Breast epithelium (tissue), 4 donors: Measurements from ENCODE around the gene MYO1G. TPM values are rescaled to one million over a fixed set of nuclear protein-coding genes. Genes with fewer than 3 reads are reported as not detected.

Source experiments
- DNase-seq, 2 donors: peaks; one replicate each; pipeline ENCODE4 v3.0.0-alpha.2; 2019; ENCODE audit warnings: low spot score in 2 of 2
- H3K27ac ChIP-seq, 2 donors: fragments of 200-600 bp; sonication (generic) in 1 of 2; one replicate each; pipeline ENCODE4 v1.5.1; 2016 to 2019; ENCODE audit warnings: mild to moderate bottlenecking in 1 of 2
- H3K27me3 ChIP-seq, 2 donors: fragments of 200-600 bp; sonication (generic) in 1 of 2; one replicate each; pipeline versions ENCODE4 v1.5.1 to v1.6.0; 2017 to 2019; ENCODE audit warnings: control low read depth in 1 of 2, mild to moderate bottlenecking in 1 of 2
- H3K36me3 ChIP-seq: fragments of 200-600 bp; one replicate; pipeline ENCODE4 v1.5.1; 2019
- H3K4me1 ChIP-seq, 2 donors: fragments of 200-600 bp; sonication (generic); one replicate each; pipeline ENCODE4 v1.5.1; 2016 to 2019; ENCODE audit warnings: control low read depth in 1 of 2
- H3K4me3 ChIP-seq, 3 donors: fragments of 200-600 bp; sonication (generic); 1 replicate in 2 of 3; 2 replicates in 1 of 3; pipeline ENCODE4 v1.5.1; 2016 to 2019; ENCODE audit warnings: mild to moderate bottlenecking in 3 of 3, moderate library complexity in 2 of 3
- H3K9me3 ChIP-seq, 2 donors: fragments of 200-600 bp; sonication (generic) in 1 of 2; one replicate each; pipeline ENCODE4 v1.5.1; 2016 to 2019; ENCODE audit warnings: control low read depth in 1 of 2
- CTCF ChIP-seq, 3 donors: fragments of 450-650 bp; IDR thresholded peaks; one replicate each; pipeline ENCODE4 v1.5.1; 2016 to 2017; ENCODE audit warnings: antibody characterized with exemption in 3 of 3, mild to moderate bottlenecking in 3 of 3, moderate library complexity in 3 of 3
- POLR2A ChIP-seq: fragments of 450-650 bp; IDR thresholded peaks from one replicate; pipeline ENCODE4 v1.6.1; 2016; ENCODE audit warnings: antibody characterized with exemption, mild to moderate bottlenecking, moderate library complexity
- POLR2AphosphoS5 ChIP-seq, 3 donors: sonication (generic); formaldehyde crosslinking; IDR thresholded peaks; one replicate each; pipeline ENCODE4 v1.6.1; 2017; ENCODE audit warnings: antibody characterized with exemption in 3 of 3
- intact Hi-C: fragments of 100-400 bp; cut with DNase I; formaldehyde crosslinking; loops from one replicate; pipeline ENCODE4 v1.15.1; 2023; ENCODE audit warnings: low total_unique reads
- total RNA-seq, 3 donors: library from RNA; depleted of rRNA; stranded (reverse); fragments of >200 nt; gene quantifications; one replicate each; pipeline ENCODE4 v1.1.0, GENCODE V29; 2016

The MYO1G gene
- total RNA-seq, 3 donors from 2014 or later, result 2.0 to 2.9 (median 2.2) TPM

DNA sequence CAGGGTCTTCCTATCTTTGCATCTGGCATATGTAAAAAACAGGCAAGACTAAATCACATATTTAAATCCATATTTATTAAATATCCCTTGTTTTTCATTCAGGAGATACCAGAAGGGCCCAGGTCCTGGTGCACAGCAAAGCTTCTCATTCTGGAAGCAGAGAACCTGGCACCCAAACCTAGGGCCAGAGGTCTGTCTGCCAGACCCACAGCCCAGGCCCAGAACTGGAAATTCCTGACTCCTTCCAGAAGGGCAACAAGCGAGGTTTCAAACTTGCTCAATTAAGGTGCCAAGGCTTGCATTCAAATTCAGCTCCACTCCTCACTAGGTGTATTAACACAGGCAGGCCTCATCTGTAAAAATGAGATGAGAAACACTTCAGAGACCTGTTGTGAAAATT is 4.2 kb upstream of the MYO1G start:
- intact Hi-C loops, result loop anchor here (2.0 to 10.0 kb wide), 2 partner anchors 30 to 388 kb away; no protein-coding TSS in a partner anchor
- no peak for TF ChIP-seq POLR2AphosphoS5 (IDR thresholded peaks at IDR 0.05)
- no peak for TF ChIP-seq POLR2A
- no peak for TF ChIP-seq CTCF (IDR thresholded peaks at IDR 0.05)
- peaks cover 18% of the 10 kb centered on the region for H3K36me3 ChIP-seq
- no peak for DNase-seq
- no peaks in the 10 kb centered on the region for H3K27me3 ChIP-seq
- no peaks in the 10 kb centered on the region for H3K9me3 ChIP-seq
- peaks cover 0 to 6% of the 10 kb centered on the region in 2 donors for H3K4me1 ChIP-seq
- no peak overlapping the region for H3K27ac ChIP-seq
- H3K4me3 ChIP-seq, result no peak overlapping the region

DNA sequence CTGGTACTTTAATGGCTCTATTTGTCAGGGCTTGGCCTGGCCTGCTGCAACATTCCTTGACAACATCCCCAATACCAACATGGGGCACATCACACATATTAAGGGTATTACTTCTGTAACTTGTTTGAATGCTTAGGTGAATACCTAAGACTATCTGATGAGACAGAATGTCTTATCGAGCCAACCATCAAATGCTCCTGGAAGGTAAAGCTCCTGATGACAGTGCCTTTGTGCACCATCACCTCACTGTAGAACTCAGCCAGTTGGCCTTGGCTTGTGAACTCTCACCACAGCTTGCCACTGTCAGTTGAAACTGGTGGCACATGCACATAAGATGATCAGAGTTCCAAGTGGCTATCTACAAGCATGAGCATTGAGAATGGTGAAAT is 3.7 kb upstream of the MYO1G start:
- Histone ChIP-seq H3K27ac (no peak overlapping the region), H3K9me3 (no peaks in the 10 kb centered on the region), H3K27me3 (no peaks in the 10 kb centered on the region), H3K36me3 (peaks cover 18% of the 10 kb centered on the region), H3K4me1 (peaks cover 0 to 6% of the 10 kb centered on the region in 2 donors), H3K4me3 (no peak overlapping the region)
- intact Hi-C loops, result loop anchor here (2.0 to 10.0 kb wide), 2 partner anchors 30 to 388 kb away; no protein-coding TSS in a partner anchor
- no peak for TF ChIP-seq POLR2A
- no peak for TF ChIP-seq CTCF (IDR thresholded peaks at IDR 0.05)
- no peak for TF ChIP-seq POLR2AphosphoS5 (IDR thresholded peaks at IDR 0.05)
- DNase-seq, result no peak

DNA sequence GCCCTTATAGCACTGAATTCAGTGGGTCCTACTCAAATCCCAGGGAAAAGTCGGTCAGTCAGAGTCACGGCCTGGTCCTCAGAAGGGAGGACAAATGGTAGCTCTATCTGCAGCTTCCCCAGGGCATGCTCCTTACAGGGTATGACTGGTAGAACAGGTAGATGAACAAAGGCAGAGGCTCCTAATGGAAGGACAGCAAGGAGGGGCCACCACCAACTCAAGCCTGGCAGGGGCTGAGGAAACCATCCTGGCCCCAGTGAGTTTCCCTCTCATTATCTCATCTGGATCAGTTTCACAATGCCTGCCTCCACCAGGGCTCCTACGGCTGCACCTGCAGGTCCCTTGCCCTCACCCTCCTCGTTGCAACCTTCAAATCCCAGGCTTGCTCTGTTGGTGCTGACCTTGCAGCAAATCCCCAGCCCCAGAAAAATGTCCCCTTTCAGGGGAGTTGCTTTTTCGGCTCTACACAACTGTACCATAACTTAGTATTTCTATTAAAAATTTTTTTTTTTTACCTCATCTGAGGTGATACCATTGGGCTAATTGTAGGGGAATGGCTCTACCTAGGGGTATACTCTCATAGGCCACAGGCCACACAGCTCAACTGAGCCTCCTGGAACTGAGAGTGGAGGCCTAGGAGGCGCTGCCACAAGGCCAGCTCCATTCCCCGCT is 2.4 kb upstream of the MYO1G start:
- Histone ChIP-seq H3K27me3 (no peaks in the 10 kb centered on the region), H3K36me3 (peaks cover 18% of the 10 kb centered on the region), H3K27ac (peak overlapping the region in 1 of 2 donors; percentile 71), H3K9me3 (no peaks in the 10 kb centered on the region), H3K4me1 (no peaks in the 10 kb centered on the region), H3K4me3 (no peak overlapping the region)
- TF ChIP-seq POLR2AphosphoS5 (IDR thresholded peaks at IDR 0.05), result no peak
- no peak for TF ChIP-seq POLR2A
- no peak for TF ChIP-seq CTCF (IDR thresholded peaks at IDR 0.05)
- intact Hi-C loops, result loop anchor here (10.0 kb wide), 1 partner anchor 386 kb away; no protein-coding TSS in a partner anchor
- DNase-seq, result no peak

- TF ChIP-seq CTCF (IDR thresholded peaks at IDR 0.05) (no peak), POLR2AphosphoS5 (IDR thresholded peaks at IDR 0.05) (no peak), POLR2A (no peak)
- H3K27me3 ChIP-seq, result no peaks in the 10 kb centered on the region
- no peak for DNase-seq
- peaks cover 18% of the 10 kb centered on the region for H3K36me3 ChIP-seq
- peak overlapping the region in 1 of 2 donors; percentile 71 for H3K27ac ChIP-seq
- H3K4me1 ChIP-seq, result no peaks in the 10 kb centered on the region
- H3K9me3 ChIP-seq, result no peaks in the 10 kb centered on the region
- no peak overlapping the region for H3K4me3 ChIP-seq
- intact Hi-C loops, result loop anchor here (10.0 kb wide), 1 partner anchor 386 kb away; no protein-coding TSS in a partner anchor
Measured at GRCh38 chr7:44980393-44981034, 1.7 kb upstream of the MYO1G start.
